ENCODE measurements around the gene CDKN2AIP. TPM values are rescaled to one million over a fixed set of nuclear protein-coding genes. Genes with fewer than 3 reads are reported as not detected.

The CDKN2AIP gene
- total and polyA plus RNA-seq, 4 donors: 7.2 to 15.1 (median 11.0) TPM

GRCh38 chr4:183416879-183417755 lies 27.3 kb upstream of the CDKN2AIP start:
- no peak overlapping the region for H3K9ac ChIP-seq (ENCODE audit: low read depth in 1 of 2, low read length in 2 of 2)
- no peaks in the 10 kb centered on the region for H3K36me3 ChIP-seq (ENCODE audit: control insufficient read depth in 4 of 4, insufficient read depth in 3 of 4, low read depth in 1 of 4, low read length in 3 of 4)
- TF ChIP-seq FOXA2 (IDR thresholded peaks at IDR 0.05) (no peak), ATF3 (IDR thresholded peaks at IDR 0.05) (no peak), RAD21 (IDR thresholded peaks at IDR 0.05) (no peak), SP1 (IDR thresholded peaks at IDR 0.05) (no peak), HNF4A (conservative IDR thresholded peaks at IDR 0.05) (no peak), GABPA (IDR thresholded peaks at IDR 0.05 in 1 of 2, conservative IDR thresholded peaks at IDR 0.05 in 1 of 2) (no peak)
- 85% methylated on average over 10 of the region's 10 CpGs for WGBS
- H3K9me3 ChIP-seq (ENCODE audit: control insufficient read depth in 4 of 4, low read length in 3 of 4): no peaks in the 10 kb centered on the region
- no peak overlapping the region for H3K27ac ChIP-seq (ENCODE audit: low read depth in 1 of 2, low read length in 2 of 2)
- no peaks in the 10 kb centered on the region for H3K27me3 ChIP-seq (ENCODE audit: control insufficient read depth in 4 of 4, insufficient read depth in 4 of 4, low read length in 3 of 4)
- no peak overlapping the region for H3K4me3 ChIP-seq (ENCODE audit: low read depth in 1 of 3, low read length in 3 of 3)
- no peaks in the 10 kb centered on the region for H3K4me1 ChIP-seq (ENCODE audit: control insufficient read depth in 4 of 4, insufficient read depth in 4 of 4, low read length in 3 of 4)
- DNase-seq (ENCODE audit: low spot score): no peak

- Histone ChIP-seq H3K27me3 (ENCODE audit: control insufficient read depth in 4 of 4, insufficient read depth in 4 of 4, low read length in 3 of 4) (no peaks in the 10 kb centered on the region), H3K4me3 (ENCODE audit: low read depth in 1 of 3, low read length in 3 of 3) (no peak overlapping the region), H3K9ac (ENCODE audit: low read depth in 1 of 2, low read length in 2 of 2) (no peak overlapping the region), H3K27ac (ENCODE audit: low read depth in 1 of 2, low read length in 2 of 2) (no peak overlapping the region), H3K9me3 (ENCODE audit: control insufficient read depth in 4 of 4, low read length in 3 of 4) (no peaks in the 10 kb centered on the region), H3K36me3 (ENCODE audit: control insufficient read depth in 4 of 4, insufficient read depth in 3 of 4, low read depth in 1 of 4, low read length in 3 of 4) (no peaks in the 10 kb centered on the region), H3K4me1 (ENCODE audit: control insufficient read depth in 4 of 4, insufficient read depth in 4 of 4, low read length in 3 of 4) (no peaks in the 10 kb centered on the region)
- no peak for TF ChIP-seq YY1 (IDR thresholded peaks at IDR 0.05)
- no peak for TF ChIP-seq FOXA1 (IDR thresholded peaks at IDR 0.05)
- no peak for TF ChIP-seq TAF1 (conservative IDR thresholded peaks at IDR 0.05)
- TF ChIP-seq HNF4A (conservative IDR thresholded peaks at IDR 0.05): no peak
- TF ChIP-seq REST (IDR thresholded peaks at IDR 0.05): no peak
- no peak for TF ChIP-seq FOXA2 (IDR thresholded peaks at IDR 0.05)
- no peak for TF ChIP-seq JUND (IDR thresholded peaks at IDR 0.05)
- no peak for TF ChIP-seq MAX (IDR thresholded peaks at IDR 0.05)
- 91% methylated on average over 9 of the region's 9 CpGs for WGBS
- DNase-seq (ENCODE audit: low spot score): no peak
Observed at GRCh38 chr4:183422962-183423631, 21.3 kb upstream of the CDKN2AIP start.
